BE2C (cell line): Measurements from ENCODE around the gene VSTM4.

ENCODE experiments used
- DNase-seq: peaks from one replicate; pipeline ENCODE4 v3.0.0-alpha.2; 2020
- H3K27me3 ChIP-seq: fragments of 250-450 bp; sonication (Bioruptor Pico); 2 replicates; pipeline ENCODE4 v1.5.1; 2020; ENCODE audit warnings: mild to moderate bottlenecking
- H3K36me3 ChIP-seq: fragments of 250-450 bp; sonication (Bioruptor Pico); 2 replicates; pipeline ENCODE4 v1.5.1; 2020; ENCODE audit warnings: mild to moderate bottlenecking
- H3K4me1 ChIP-seq: fragments of 250-450 bp; sonication (Bioruptor Pico); 2 replicates; pipeline ENCODE4 v1.5.1; 2020
- H3K4me3 ChIP-seq: 2 replicates; pipeline ENCODE4 v1.5.1; 2011; ENCODE audit warnings: low read depth, low read length
- H3K9me3 ChIP-seq: fragments of 250-450 bp; sonication (Bioruptor Pico); 2 replicates; pipeline ENCODE4 v1.5.1; 2020
- TF ChIP-seq, protein P1 (sequence below): IDR thresholded peaks from 2 replicates; pipeline ENCODE4 v1.5.1; 2012; ENCODE audit warnings: mild to moderate bottlenecking, low read depth, low read length

Gene VSTM4

GRCh38 chr10:49021685-49022084 lies 93.6 kb downstream of the VSTM4 start:
- no peak for DNase-seq
- TF ChIP-seq, protein P1, sequence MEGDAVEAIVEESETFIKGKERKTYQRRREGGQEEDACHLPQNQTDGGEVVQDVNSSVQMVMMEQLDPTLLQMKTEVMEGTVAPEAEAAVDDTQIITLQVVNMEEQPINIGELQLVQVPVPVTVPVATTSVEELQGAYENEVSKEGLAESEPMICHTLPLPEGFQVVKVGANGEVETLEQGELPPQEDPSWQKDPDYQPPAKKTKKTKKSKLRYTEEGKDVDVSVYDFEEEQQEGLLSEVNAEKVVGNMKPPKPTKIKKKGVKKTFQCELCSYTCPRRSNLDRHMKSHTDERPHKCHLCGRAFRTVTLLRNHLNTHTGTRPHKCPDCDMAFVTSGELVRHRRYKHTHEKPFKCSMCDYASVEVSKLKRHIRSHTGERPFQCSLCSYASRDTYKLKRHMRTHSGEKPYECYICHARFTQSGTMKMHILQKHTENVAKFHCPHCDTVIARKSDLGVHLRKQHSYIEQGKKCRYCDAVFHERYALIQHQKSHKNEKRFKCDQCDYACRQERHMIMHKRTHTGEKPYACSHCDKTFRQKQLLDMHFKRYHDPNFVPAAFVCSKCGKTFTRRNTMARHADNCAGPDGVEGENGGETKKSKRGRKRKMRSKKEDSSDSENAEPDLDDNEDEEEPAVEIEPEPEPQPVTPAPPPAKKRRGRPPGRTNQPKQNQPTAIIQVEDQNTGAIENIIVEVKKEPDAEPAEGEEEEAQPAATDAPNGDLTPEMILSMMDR = no peak
- H3K9me3 ChIP-seq = no peaks in the 10 kb centered on the region
- no peak overlapping the region for H3K4me3 ChIP-seq
- no peaks in the 10 kb centered on the region for H3K36me3 ChIP-seq
- H3K27me3 ChIP-seq = no peaks in the 10 kb centered on the region
- H3K4me1 ChIP-seq = no peaks in the 10 kb centered on the region

DNA sequence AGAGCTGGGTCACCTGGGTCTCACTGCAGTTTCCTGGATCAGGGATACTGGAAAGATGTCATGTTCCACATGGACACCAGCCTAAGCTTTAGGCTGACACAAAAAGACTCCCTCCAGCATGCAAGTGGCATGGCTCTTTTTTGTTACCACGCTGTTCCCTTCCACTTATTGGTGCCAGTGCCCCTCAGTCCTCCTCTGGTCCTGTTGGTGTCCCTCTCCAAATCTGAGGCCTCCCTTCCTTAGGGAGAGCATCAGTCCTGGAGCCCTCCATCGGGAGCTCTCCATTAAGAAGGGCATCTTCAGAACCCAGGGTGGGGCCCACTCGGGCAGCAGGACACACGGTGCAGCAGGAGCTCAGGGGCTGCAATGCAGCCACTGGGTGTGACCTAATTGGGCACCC lies 99.6 kb downstream of the VSTM4 start:
- Histone ChIP-seq H3K27me3 (no peaks in the 10 kb centered on the region), H3K4me3 (no peak overlapping the region), H3K9me3 (no peaks in the 10 kb centered on the region), H3K36me3 (no peaks in the 10 kb centered on the region), H3K4me1 (no peaks in the 10 kb centered on the region)
- TF ChIP-seq, protein P1 = no peak
- DNase-seq = no peak

- Histone ChIP-seq H3K4me1 (no peaks in the 10 kb centered on the region), H3K9me3 (no peaks in the 10 kb centered on the region), H3K4me3 (no peak overlapping the region), H3K36me3 (no peaks in the 10 kb centered on the region), H3K27me3 (no peaks in the 10 kb centered on the region)
- no peak for DNase-seq
- TF ChIP-seq, protein P1 = no peak
Observed at GRCh38 chr10:49012603-49013002, 102.7 kb downstream of the VSTM4 start.

DNA sequence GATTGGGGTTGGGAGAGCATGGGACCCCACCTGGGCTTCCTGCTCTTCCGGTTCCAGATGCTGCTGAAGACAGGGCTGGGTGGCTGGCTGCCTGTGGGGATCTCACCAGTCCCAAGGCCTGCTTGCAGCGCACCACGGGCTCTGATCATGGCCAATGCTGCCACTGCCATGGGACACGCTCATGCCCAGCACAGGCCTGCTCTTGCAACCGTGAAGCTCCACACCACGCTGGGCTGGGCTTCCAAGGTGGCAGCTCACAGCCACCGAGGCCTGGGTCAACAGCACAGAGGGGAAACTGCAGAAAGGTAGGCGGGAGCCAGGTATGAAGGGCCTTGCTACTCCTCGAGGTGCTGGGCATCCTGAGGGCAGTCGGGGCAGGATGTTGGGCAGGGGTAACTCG lies 103.6 kb downstream of the VSTM4 start:
- H3K9me3 ChIP-seq = no peaks in the 10 kb centered on the region
- no peaks in the 10 kb centered on the region for H3K36me3 ChIP-seq
- H3K4me1 ChIP-seq = no peaks in the 10 kb centered on the region
- TF ChIP-seq, protein P1 = no peak
- no peak for DNase-seq
- H3K4me3 ChIP-seq = no peak overlapping the region
- no peaks in the 10 kb centered on the region for H3K27me3 ChIP-seq

DNA sequence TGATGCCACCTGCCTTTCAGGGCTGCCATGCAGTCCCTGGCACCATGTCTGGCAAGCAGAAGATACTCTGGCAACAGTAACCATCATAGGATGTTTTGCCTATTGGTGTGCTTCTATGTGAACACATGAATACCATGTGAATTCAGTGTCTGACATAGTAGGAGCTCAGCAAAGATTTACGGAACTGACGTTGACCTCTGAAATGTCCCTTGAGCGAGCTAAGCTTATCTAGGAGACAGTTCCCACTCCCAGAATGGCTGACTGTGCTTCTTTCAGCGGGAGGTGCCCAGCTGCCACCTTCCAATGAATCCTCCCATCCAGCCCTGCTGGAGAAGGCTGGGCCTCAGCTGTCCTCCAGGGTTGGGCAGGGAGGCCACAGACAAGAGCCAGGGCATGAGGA lies 104.5 kb downstream of the VSTM4 start:
- Histone ChIP-seq H3K36me3 (no peaks in the 10 kb centered on the region), H3K4me3 (no peak overlapping the region), H3K4me1 (no peaks in the 10 kb centered on the region), H3K9me3 (no peaks in the 10 kb centered on the region), H3K27me3 (no peaks in the 10 kb centered on the region)
- TF ChIP-seq, protein P1 = no peak
- DNase-seq = no peak

DNA sequence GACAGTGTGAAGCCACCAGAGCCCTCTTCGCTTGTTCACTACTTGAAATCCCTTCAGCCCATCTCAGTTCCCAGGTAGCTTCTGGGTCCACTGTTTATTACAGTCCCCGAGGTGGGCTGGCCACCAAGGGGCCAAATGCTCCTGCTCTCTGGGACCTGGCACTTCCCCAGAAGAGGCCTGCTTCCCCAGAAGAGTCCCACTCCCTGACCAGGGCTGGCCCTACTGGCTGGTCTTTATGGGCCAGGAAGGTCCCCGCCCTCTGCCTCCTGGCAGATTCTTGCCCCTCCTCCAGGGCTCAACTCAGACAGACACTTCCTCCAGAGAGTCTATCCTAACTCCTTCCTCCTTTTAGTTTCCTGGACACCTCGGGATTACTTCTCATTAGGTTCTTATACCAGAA lies 105.0 kb downstream of the VSTM4 start:
- Histone ChIP-seq H3K4me1 (no peaks in the 10 kb centered on the region), H3K36me3 (no peaks in the 10 kb centered on the region), H3K9me3 (no peaks in the 10 kb centered on the region), H3K4me3 (no peak overlapping the region), H3K27me3 (no peaks in the 10 kb centered on the region)
- TF ChIP-seq, protein P1 = no peak
- no peak for DNase-seq
